Measurements from ENCODE around the gene ZFPM1. TPM values are rescaled to one million over a fixed set of nuclear protein-coding genes. Genes with fewer than 3 reads are reported as not detected.

Gene ZFPM1
- total RNA-seq, 1 donor from 2014 or later = 0.79 TPM

DNA sequence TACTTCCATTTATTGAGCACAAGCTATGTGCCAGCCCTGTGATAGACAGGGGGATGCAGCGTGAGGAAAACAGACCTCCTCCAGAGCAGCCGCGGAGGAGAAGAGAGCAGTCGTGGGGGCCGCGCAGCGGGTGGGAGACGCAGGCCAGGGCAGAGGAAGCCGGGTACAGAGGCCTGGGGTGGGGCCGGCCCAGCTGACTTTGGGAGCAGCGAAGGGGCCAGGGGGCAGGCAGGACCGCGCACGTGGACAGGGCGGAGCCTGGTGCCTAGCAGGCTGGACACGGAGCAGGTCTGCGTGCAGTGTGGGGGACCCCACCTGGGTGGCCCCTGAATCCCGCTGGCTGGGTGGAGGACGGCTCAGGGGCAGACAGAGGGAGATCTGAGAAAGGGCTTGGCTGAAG, 46.2 kb downstream of the ZFPM1 start:
- Histone ChIP-seq H3K36me3 (ENCODE audit: control insufficient read depth, insufficient read depth, low read length) (no peaks in the 10 kb centered on the region), H3K4me3 (ENCODE audit: low read depth, low read length) (no peak overlapping the region), H3K27me3 (ENCODE audit: control insufficient read depth, insufficient read depth, low read length) (no peaks in the 10 kb centered on the region)
- FAIRE-seq (no peak), DNase-seq (ENCODE audit: low read depth) (no peak)
- TF ChIP-seq, protein P1, sequence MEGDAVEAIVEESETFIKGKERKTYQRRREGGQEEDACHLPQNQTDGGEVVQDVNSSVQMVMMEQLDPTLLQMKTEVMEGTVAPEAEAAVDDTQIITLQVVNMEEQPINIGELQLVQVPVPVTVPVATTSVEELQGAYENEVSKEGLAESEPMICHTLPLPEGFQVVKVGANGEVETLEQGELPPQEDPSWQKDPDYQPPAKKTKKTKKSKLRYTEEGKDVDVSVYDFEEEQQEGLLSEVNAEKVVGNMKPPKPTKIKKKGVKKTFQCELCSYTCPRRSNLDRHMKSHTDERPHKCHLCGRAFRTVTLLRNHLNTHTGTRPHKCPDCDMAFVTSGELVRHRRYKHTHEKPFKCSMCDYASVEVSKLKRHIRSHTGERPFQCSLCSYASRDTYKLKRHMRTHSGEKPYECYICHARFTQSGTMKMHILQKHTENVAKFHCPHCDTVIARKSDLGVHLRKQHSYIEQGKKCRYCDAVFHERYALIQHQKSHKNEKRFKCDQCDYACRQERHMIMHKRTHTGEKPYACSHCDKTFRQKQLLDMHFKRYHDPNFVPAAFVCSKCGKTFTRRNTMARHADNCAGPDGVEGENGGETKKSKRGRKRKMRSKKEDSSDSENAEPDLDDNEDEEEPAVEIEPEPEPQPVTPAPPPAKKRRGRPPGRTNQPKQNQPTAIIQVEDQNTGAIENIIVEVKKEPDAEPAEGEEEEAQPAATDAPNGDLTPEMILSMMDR (IDR thresholded peaks at IDR 0.05; ENCODE audit: insufficient read depth, low read length, severe bottlenecking) = no peak

DNA sequence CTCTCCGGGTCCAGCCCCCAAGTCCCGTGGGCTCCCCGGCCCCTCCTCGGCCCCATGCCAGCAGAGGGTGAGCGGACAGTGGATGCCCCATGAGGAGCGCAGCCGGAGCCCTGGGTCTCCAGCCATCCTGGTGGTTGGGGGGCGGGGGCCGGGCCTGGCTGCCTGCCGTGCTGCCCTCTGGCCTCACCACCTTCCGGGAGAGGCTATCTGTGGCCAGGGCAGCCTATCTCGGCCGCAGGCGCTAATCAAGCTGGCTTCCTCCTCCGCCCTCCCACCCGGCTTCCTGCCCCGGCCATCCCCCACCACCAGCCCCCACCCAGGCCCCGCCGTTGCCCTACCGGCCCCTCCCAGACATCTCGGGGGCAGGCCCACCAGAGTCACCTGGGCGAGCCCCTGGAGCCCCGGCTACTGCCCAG, 46.8 kb downstream of the ZFPM1 start:
- no peaks in the 10 kb centered on the region for H3K27me3 ChIP-seq (ENCODE audit: control insufficient read depth, insufficient read depth, low read length)

DNA sequence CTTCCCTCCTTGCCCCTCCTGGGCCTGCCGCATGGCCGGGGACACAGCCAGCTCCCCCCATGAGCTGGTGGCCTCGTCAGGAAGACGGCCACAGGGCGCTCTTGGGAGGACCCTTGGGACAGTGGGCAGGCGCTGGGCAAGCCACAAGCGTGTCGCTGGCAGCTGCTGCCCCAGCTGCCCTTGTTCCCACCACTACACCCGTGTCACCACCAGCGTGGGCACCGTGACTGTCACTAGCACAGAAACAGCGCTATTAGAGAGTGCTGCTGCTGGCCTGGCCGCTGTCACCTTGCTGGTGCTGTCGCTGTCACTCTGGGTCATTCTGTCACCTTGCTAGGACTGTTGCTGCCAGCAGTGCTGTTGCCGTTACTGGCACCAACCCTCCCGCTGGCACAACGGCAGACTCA, 47.2 kb downstream of the ZFPM1 start:
- no peaks in the 10 kb centered on the region for H3K36me3 ChIP-seq (ENCODE audit: control insufficient read depth, insufficient read depth, low read length)
- FAIRE-seq (no peak), DNase-seq (ENCODE audit: low read depth) (no peak)
- TF ChIP-seq, protein P1 (IDR thresholded peaks at IDR 0.05; ENCODE audit: insufficient read depth, low read length, severe bottlenecking) = no peak
- H3K4me3 ChIP-seq (ENCODE audit: low read depth, low read length) = no peak overlapping the region
- H3K27me3 ChIP-seq (ENCODE audit: control insufficient read depth, insufficient read depth, low read length) = no peaks in the 10 kb centered on the region

More for the DNA sequence above, 46.8 kb downstream of the ZFPM1 start:
- H3K4me3 ChIP-seq (ENCODE audit: low read depth, low read length) = no peak overlapping the region
- TF ChIP-seq, protein P1 (IDR thresholded peaks at IDR 0.05; ENCODE audit: insufficient read depth, low read length, severe bottlenecking) = no peak
- H3K36me3 ChIP-seq (ENCODE audit: control insufficient read depth, insufficient read depth, low read length) = no peaks in the 10 kb centered on the region
- FAIRE-seq (no peak), DNase-seq (ENCODE audit: low read depth) (no peak)

DNA sequence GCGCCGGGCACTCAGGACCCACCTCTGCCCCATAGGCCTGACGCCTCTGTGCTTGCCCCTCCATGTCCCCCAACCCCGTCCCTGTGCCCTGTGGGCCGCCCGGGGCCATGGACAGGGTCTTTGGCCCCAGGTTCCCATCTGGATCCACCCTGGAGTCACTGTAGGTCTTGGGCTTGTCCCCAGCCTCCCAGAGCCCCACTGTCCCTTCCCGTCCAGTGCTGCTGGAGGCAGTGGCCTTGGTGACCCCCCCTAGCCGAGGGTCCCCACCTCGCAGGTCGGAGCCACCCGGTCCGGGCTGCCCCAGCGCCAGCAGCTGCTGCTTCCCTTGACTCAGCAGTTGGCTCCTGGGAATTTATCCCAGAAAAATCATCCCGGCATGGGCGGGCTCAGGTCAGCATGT, 49.3 kb downstream of the ZFPM1 start:
- DNase-seq (ENCODE audit: low read depth) = no peak
- no peak for FAIRE-seq
- no peak overlapping the region for H3K4me3 ChIP-seq (ENCODE audit: low read depth, low read length)
- H3K36me3 ChIP-seq (ENCODE audit: control insufficient read depth, insufficient read depth, low read length) = no peaks in the 10 kb centered on the region
- TF ChIP-seq, protein P1 (IDR thresholded peaks at IDR 0.05; ENCODE audit: insufficient read depth, low read length, severe bottlenecking) = no peak
- H3K27me3 ChIP-seq (ENCODE audit: control insufficient read depth, insufficient read depth, low read length) = no peaks in the 10 kb centered on the region

DNA sequence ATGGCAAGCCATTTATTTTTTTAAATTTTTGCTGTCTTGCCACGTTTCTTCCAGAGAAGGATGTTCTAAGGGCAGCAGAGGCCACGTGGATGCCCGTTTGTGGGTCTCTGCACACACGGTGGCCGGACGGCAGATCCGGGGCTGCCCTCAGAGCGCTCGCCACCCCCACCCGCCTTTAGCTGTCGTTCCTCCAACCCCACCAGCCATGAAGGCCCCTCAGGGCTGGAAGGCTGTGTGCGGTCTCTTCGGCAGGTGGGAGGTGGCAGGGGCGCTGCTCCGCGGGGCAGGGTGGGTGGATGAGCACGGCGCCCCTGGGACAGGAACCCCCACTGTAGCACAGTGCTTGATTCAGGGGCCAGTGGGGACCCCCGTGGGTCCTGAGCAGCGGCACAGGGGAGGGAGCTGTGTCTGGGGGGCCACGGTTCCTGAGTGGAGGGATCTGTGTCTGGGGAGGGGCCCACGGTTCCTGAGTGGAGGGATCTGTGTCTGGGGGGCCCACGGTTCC, 49.7 kb downstream of the ZFPM1 start:
- DNase-seq (ENCODE audit: low read depth) (no peak), FAIRE-seq (no peak)
- Histone ChIP-seq H3K36me3 (ENCODE audit: control insufficient read depth, insufficient read depth, low read length) (no peaks in the 10 kb centered on the region), H3K4me3 (ENCODE audit: low read depth, low read length) (no peak overlapping the region), H3K27me3 (ENCODE audit: control insufficient read depth, insufficient read depth, low read length) (no peaks in the 10 kb centered on the region)
- TF ChIP-seq, protein P1 (IDR thresholded peaks at IDR 0.05; ENCODE audit: insufficient read depth, low read length, severe bottlenecking) = no peak

DNA sequence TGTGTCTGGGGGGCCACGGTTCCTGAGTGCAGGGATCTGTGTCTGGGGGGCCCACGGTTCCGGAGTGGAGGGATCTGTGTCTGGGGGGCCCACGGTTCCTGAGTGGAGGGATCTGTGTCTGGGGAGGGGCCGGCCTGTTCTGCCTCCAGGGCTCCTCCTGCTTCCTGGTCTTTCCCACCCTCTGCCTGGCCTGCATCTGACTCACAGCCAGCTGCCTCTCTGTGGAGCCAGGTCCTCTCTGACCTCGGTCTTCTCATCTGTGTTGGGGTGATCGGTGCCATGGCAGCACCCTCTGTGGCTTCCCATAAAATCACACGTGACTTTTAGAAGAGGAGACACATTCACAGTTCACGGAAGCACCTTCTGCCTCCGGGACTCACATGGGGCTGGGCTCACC, 50.3 kb downstream of the ZFPM1 start:
- TF ChIP-seq, protein P1 (IDR thresholded peaks at IDR 0.05; ENCODE audit: insufficient read depth, low read length, severe bottlenecking) = no peak
- no peak overlapping the region for H3K4me3 ChIP-seq (ENCODE audit: low read depth, low read length)
- FAIRE-seq (no peak), DNase-seq (ENCODE audit: low read depth) (no peak)
- no peaks in the 10 kb centered on the region for H3K27me3 ChIP-seq (ENCODE audit: control insufficient read depth, insufficient read depth, low read length)
- H3K36me3 ChIP-seq (ENCODE audit: control insufficient read depth, insufficient read depth, low read length) = peaks cover under 1% of the 10 kb centered on the region

Data from bronchial epithelial cell (primary cell).